Amygdala (tissue), 56 donors: ENCODE data around the gene HOXA10.

Experiments used
- DNase-seq, 56 donors: peaks; one replicate each; lab custom pipeline; 2025; lab: John Stamatoyannopoulos, UW

HOXA10 gene

DNA sequence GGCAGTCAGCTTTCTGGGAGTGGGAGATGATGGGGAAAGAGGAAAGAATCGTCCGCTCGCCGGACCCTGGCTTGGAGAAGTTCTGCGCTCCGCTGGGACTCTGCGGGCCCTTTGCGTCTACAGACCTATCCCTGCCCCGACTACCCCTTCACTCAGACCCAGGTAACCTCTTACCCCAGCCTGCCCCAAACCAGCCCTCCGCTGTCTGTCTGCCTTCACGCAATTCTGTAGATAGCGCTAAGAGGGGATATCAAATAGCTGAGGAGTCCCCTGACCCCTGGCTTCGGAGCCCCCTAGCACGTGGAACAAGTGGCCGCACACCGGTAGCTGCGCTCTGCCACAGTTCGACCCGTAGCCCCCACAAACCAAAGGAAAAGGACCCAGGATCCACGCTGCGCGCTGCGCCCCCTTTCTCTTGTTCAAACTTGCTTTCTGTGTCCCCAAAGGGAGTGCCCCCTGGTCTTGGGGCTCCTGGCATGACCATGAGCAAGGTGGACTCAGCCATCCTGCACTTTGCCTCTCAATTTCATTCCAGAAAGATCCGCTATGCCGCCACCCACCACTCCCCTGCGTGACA lies 50.6 kb downstream of the HOXA10 start:
- no peak for DNase-seq

DNA sequence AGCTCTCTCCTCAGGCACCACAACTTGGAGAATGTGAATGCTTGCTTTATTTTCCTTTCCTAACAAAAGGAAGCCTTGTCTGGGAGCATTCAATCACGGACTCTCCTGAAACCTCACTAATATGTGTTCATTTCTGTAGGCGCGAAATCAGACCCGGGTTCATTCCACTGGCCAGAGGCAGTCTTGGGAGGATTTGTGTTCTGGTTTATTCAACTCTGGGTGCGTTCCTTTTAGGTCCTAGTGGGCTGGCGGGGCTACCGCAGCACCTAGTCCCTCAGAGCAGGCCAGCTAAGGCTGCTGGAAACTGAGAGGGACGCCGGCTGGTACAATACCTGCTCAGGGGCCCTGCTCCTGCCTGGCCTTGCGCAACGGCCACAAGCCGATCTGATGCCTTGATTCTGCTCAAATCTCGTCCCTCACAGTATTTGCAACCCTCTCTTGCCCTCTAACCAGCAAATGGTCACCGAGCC lies 51.1 kb downstream of the HOXA10 start:
- no peak for DNase-seq

DNA sequence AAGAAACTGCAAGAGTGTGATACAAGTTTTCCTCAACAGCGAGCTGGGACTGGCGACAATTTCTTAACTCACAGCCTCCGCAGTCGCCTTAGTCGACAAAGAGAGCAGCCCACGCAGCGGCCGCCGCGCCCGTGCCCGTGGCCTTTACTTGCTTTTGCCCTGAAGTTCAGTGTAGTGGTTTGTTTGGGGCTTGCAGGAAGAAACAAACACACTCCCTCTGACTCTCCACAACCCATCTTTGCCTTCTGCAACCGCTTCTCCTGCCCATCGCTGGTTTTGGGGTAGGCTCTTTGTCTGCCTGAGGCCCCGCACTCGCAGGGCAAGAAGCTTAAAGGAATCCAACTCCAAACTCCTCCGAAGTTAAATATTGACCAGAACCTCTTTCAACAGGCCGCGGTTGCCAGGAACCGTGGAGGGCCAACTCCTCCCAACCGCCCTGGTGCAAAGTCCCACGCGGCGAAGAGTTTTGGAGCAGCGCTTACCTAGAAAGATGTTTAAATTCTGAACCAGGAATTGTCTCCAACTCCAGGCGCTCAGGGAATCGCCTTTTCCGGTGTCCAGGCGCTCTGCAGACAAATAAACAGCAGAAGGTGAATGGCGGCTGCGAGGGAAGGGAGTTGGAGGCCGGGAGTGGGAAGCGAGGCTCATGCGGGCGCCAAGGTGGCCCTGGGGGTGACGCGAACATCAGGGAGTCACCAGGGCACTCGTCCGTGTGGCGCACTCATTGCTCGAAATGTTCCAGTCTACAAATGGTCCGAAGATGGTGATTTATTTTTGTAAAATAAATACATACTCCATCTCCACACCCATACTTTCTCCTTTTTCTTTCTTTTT lies 51.8 kb downstream of the HOXA10 start:
- DNase-seq = no peak

DNA sequence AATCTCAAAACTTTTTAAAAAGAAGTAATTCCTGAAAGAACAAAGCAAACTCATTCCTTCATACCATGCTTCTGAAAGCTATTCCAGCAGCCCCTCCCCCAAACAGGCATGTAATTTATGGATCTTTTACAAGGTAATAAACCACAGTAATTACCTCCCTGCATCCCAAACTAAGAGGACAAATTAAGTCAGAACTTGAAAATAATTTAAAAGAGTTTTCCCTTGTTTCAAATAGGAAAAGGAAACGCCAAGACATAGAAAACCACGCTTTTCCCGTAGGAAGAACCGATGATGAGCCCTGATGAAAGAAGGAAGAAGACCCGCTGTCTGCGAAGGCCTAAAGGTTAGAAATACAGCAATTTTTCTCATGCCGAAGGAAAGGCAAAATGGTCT lies 52.4 kb downstream of the HOXA10 start:
- no peak for DNase-seq
